ES-I3 (cell line): ENCODE measurements around the gene RPS6KL1.

ENCODE experiments used
- H3K36me3 ChIP-seq: 2 replicates; pipeline ENCODE4 v1.6.1; 2013; ENCODE audit warnings: mild to moderate bottlenecking, low read length, control low read depth, moderate library complexity; ENCODE audit not compliant: insufficient read depth
- H3K4me1 ChIP-seq: 2 replicates; pipeline ENCODE4 v1.6.1; 2013; ENCODE audit warnings: mild to moderate bottlenecking, control low read depth, low read length; ENCODE audit not compliant: insufficient read depth
- H3K9ac ChIP-seq: 2 replicates; pipeline ENCODE4 v1.6.1; 2013; ENCODE audit warnings: low read depth, mild to moderate bottlenecking, low read length, moderate library complexity
- H3K9me3 ChIP-seq: 2 replicates; pipeline ENCODE4 v1.6.1; 2013; ENCODE audit warnings: mild to moderate bottlenecking, low read length, moderate library complexity; ENCODE audit not compliant: control insufficient read depth, insufficient read depth

The RPS6KL1 gene

DNA sequence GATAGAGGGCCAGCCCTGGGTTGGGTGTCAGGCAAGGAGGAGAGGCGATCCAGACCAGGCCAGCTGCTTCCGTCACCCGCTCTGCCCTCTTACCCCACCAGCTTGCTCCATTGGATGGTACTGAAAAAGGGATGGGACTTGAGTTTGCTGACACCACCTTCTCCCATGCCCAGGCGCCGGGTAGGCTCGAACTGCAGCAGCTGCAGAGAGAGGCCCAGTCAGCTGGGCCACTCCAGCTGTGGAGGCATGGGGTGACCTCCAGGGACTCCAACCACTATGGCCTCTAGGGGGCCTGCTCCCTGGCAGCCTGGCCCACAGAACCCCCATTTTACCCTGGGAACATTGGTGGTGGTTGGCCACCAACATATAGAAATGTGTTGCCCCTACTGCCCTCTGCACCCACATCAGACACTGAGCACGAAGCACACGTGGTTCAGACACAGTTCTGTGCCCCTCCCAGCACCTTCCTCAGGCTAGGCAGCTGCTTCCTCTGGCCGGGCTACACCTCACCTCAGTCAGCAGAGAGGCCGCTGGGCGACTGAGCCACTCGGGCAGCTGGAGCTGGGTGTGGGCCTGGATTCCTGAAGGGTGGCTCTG lies 16.0 kb downstream of the RPS6KL1 start:
- no peak overlapping the region for H3K9ac ChIP-seq
- no peaks in the 10 kb centered on the region; the same call in 1 of the 2 replicates for H3K4me1 ChIP-seq
- H3K36me3 ChIP-seq, result peaks cover 12% of the 10 kb centered on the region; the same call in 1 of the 2 replicates
- H3K9me3 ChIP-seq, result no peaks in the 10 kb centered on the region

GRCh38 chr14:74905595-74906142 lies 17.4 kb downstream of the RPS6KL1 start:
- Histone ChIP-seq H3K9ac (no peak overlapping the region), H3K36me3 (peaks cover 23% of the 10 kb centered on the region), H3K9me3 (no peaks in the 10 kb centered on the region)

GRCh38 chr14:74904635-74905503 lies 18.2 kb downstream of the RPS6KL1 start:
- Histone ChIP-seq H3K4me1 (no peaks in the 10 kb centered on the region; the same call in 1 of the 2 replicates), H3K9ac (no peak overlapping the region), H3K9me3 (no peaks in the 10 kb centered on the region), H3K36me3 (peaks cover 26% of the 10 kb centered on the region)

More at GRCh38 chr14:74905595-74906142, 17.4 kb downstream of the RPS6KL1 start:
- no peaks in the 10 kb centered on the region; the same call in 1 of the 2 replicates for H3K4me1 ChIP-seq

DNA sequence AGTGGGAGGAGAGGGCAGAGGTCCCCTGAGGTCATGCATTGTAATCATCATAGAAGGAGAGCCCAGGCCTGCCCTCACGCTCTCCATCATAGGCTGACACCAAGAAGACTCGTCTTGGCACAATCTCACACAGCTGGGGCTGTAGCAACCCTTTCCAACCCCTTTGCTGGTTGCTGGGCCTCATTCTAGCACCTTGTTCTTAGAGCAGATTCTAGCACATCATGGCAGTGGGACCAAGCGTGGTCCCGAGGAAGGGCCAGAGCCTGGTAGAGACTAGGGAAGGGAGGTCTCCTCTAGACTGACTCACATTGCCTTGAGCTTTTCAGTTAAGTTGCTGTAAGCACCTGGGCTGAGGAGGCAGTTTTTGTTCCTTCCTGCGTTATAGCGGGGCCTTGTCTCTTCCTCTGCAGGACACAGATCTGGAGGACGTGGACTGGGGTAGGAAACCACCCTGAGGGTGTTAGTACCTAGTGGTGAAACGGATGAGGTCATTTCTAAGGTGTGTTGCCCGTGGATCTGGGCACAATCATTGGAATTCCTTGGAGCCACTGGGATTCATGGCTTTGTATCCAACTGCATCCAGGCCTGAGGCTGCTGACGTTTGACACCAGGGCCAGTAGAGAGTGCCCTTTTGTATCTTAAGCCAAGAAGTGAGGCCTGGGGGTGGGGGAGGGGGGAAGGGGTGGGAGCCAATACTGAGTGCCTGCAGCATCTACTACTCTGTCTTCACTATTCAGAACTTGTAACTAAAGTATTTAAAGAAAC lies 19.9 kb downstream of the RPS6KL1 start:
- H3K4me1 ChIP-seq, result no peaks in the 10 kb centered on the region; the same call in 1 of the 2 replicates
- no peak overlapping the region for H3K9ac ChIP-seq
- no peaks in the 10 kb centered on the region for H3K9me3 ChIP-seq
- peaks cover 40% of the 10 kb centered on the region for H3K36me3 ChIP-seq

GRCh38 chr14:74898694-74899093 lies 24.4 kb downstream of the RPS6KL1 start:
- Histone ChIP-seq H3K9ac (no peak overlapping the region), H3K36me3 (peaks cover 64% of the 10 kb centered on the region), H3K4me1 (no peaks in the 10 kb centered on the region; the same call in 1 of the 2 replicates)

GRCh38 chr14:74898083-74898482 lies 25.0 kb downstream of the RPS6KL1 start:
- H3K9ac ChIP-seq, result no peak overlapping the region
- H3K4me1 ChIP-seq, result no peaks in the 10 kb centered on the region; the same call in 1 of the 2 replicates
- H3K9me3 ChIP-seq, result no peaks in the 10 kb centered on the region
- peaks cover 67% of the 10 kb centered on the region for H3K36me3 ChIP-seq

More at GRCh38 chr14:74898694-74899093, 24.4 kb downstream of the RPS6KL1 start:
- no peaks in the 10 kb centered on the region for H3K9me3 ChIP-seq

GRCh38 chr14:74897642-74898041 lies 25.4 kb downstream of the RPS6KL1 start:
- Histone ChIP-seq H3K9me3 (no peaks in the 10 kb centered on the region), H3K9ac (no peak overlapping the region), H3K4me1 (no peaks in the 10 kb centered on the region), H3K36me3 (peaks cover 67% of the 10 kb centered on the region)

DNA sequence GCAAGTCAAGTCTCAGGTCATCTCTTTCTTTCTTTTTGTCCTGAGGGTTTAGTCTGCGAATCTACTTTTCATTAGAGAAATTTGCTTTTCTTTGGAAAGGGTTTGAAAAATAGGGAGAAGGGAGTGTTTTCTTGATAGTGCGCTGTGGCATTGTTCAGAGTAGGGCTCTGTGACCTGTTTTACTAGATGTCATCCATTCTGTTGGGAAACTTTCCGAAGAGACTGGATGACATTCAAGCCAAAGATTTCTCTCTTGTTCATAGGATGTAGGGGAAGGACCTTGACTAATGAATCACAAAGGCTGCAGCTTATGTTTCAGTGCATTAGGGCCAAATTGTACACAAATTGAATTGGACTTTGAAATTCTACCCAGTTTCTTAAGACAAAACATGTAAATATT lies 26.7 kb downstream of the RPS6KL1 start:
- Histone ChIP-seq H3K4me1 (no peaks in the 10 kb centered on the region), H3K9ac (no peak overlapping the region), H3K36me3 (peaks cover 66% of the 10 kb centered on the region), H3K9me3 (no peaks in the 10 kb centered on the region)

DNA sequence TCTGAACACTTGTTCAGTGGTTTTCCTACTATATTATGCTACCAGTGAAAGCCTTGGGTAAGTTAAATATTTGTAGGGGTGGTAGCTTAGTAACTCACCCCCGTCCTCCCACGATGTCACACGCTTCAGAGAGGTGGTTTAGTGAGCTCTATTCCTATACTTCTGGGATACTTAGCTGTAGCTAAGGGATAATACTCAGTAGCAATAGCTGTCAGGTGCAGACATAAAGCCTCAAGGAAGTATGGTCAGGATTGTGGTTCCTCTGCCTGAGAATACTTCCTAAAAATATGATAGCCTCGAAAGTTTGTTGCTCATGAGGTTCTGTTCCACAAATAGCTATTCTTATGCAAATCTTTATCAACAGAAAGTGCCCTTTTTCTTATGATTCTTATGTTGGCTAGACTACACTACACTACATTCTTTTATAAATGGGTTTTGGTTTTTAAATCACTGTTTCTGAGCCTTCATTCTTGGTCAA lies 29.4 kb downstream of the RPS6KL1 start:
- no peak overlapping the region for H3K9ac ChIP-seq
- peaks cover 50% of the 10 kb centered on the region for H3K36me3 ChIP-seq
- H3K9me3 ChIP-seq, result no peaks in the 10 kb centered on the region
- H3K4me1 ChIP-seq, result no peaks in the 10 kb centered on the region; the same call in 1 of the 2 replicates

DNA sequence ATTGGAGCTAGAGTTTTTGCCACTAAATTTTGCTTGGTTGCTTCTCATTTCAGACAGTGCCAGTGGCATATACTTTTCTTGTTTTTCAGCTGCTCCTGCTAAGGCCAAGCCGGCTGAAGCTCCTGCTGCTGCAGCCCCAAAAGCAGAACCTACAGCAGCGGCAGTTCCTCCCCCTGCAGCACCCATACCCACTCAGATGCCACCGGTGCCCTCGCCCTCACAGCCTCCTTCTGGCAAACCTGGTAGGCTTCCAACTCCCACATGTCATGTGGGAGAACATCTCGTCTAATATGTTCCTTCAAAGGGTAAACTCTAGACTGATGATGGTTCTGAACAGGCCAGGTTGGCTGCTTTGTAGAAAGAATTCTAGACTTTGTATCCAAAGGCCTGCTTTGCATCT lies 30.3 kb downstream of the RPS6KL1 start:
- peaks cover 47% of the 10 kb centered on the region for H3K36me3 ChIP-seq
- H3K4me1 ChIP-seq, result no peaks in the 10 kb centered on the region; the same call in 1 of the 2 replicates
- H3K9me3 ChIP-seq, result no peaks in the 10 kb centered on the region
- no peak overlapping the region for H3K9ac ChIP-seq

- Histone ChIP-seq H3K36me3 (peaks cover 39% of the 10 kb centered on the region), H3K4me1 (no peaks in the 10 kb centered on the region; the same call in 1 of the 2 replicates), H3K9ac (no peak overlapping the region), H3K9me3 (no peaks in the 10 kb centered on the region)
Measured at GRCh38 chr14:74891870-74892269, 31.2 kb downstream of the RPS6KL1 start.

DNA sequence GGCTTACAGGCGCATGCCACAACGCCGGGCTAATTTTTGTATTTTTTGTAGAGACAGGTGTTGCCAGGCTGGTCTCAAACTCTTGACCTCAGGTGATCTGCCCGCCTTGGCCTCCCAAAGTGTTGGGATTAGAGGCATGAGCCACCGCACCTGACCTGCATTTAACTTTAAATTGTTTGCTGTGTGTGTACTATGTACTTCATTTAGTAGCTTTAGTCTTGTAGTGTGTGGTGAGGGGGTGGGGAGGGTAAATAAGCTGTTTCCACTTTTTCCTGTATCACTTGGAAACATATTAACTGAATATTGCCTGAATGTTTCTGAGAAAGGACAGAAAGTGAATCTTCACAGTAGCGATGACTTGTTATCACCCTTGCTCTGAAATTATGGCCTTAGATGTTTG lies 32.8 kb downstream of the RPS6KL1 start:
- peaks cover 13% of the 10 kb centered on the region for H3K4me1 ChIP-seq
- peaks cover 30% of the 10 kb centered on the region for H3K36me3 ChIP-seq
- H3K9me3 ChIP-seq, result no peaks in the 10 kb centered on the region
- H3K9ac ChIP-seq, result no peak overlapping the region

DNA sequence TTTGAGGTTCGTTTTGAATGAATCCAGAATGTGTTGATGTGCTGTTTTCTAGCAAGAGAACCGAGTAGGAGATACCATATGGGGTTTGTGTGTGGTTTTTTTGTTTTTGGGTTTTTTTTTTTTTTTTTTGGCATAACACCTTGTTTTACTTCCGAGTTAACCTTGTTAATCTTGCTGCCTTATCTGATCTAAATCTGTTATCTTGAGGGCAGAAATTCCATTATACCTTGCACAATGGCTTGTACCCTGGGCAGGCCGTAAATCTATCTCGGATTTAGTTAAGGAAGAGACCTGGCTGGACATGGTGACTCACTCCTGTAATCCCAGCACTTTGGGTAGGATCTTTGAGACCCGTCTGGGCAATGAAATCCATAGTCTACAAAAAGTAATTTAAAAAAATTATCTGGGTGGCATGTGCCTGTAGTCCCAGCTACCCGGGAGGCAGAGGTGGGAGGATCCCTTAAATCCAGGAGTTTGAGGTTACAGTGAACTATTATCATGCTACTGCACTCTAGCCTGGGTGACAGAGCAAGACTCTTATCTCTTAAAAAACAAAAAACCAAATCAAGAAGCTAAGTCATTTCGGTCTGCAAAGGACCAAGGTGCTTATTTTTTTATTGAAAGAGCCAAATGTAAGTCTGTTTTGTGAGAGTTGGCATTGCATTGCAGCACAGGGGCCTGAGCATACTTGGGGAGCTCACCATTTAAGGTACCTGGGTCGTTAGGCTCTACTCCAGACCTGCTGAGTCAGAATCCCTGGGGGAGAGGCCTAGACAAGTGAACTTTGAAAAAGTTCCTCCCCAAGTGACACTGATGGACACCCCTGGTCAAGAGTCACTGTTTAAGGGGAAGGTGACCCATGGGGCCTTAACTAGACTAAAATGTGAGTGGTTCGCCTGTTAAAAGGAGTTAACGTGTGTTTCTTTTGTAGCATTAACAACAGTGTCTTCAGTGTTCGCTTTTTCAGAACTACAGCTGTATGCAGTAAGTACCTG lies 34.6 kb downstream of the RPS6KL1 start:
- Histone ChIP-seq H3K9me3 (no peaks in the 10 kb centered on the region), H3K9ac (no peak overlapping the region), H3K4me1 (peaks cover 24% of the 10 kb centered on the region), H3K36me3 (peaks cover 18% of the 10 kb centered on the region)
